NCI-H146 treated with DMSO at 0.1 percent for 48 hours (cell line): Measurements from ENCODE around the gene CACNA1B.

Experiments
- DNase-seq: peaks from one replicate; lab custom pipeline; 2025; ENCODE audit not compliant: unreplicated experiment; lab: John Stamatoyannopoulos, UW

Gene CACNA1B

DNA sequence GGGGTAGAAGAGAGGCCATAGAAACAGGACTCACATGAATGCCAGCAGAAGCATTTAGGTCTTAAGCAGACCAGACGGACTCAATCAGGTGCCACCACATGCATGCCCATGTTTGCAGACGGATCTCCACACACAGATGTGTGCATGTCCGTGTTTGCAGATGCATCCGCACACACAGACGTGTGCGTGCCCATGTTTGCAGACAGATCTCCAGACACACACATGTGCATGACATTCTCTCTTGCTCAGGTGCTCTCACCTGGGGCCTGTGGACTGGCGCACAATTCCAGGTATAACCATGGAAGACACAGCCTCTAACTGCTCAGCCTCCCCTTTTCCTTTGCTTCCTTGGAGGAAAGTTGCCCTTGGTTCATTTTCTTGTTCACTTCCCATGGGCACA is 148.3 kb downstream of the CACNA1B start:
- no peak for DNase-seq

DNA sequence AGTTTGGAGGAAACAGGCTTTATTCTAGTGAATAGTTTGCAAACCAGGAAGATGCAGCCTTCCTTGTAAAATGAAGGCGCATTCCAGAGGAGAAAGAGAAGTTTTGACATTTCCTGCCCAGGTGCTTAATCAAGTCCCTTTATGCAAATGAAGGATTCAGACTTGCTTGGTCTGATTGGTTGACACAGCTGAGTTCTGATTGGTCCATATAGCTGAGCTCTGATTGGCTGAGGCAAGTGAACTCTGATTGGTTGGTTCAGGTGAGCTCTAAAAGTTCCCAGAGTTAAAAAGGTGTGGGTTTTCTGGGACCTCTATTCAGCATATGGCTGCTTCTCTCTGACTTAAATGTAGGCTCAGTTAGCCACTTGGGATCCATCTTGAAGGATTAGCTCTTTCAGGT is 151.0 kb downstream of the CACNA1B start:
- DNase-seq = no peak

DNA sequence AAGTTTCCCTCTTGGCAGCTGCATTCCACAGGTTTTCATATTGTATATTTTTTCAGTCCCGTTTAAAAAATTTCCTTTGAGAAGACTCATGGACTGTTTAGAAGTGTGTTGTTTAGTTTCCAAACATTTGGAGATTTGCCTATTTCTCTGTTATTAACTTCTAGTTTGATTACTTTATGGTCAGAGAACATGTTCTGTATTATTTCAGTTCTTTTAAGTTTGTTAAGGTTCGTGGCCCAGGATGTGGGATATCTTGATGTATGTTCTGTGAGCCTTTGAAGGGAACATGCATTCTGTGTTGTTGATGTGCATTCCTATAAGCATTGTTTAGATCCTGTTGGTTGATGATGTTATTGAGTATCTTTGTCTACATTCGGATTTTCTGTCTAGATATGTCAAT is 153.6 kb downstream of the CACNA1B start:
- no peak for DNase-seq

DNA sequence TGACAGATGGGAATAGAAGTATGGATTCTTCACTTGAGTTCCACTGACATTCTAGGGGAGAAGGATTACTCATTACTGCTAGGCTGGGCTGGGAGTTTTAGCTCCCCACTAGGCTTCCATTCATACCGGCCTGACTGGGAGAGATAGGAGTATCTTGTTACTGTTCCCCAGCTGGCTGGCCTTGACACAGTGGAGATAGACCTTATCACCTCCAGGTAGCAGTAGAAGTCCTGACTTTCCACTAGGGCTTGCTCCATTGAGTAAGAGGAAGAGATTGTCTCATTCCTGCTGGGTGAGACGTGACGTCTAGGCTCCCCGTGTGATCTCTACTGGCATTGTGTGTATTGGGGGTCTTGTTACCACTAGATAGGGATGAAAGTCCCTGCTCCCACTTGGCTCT is 156.4 kb downstream of the CACNA1B start:
- DNase-seq = no peak

DNA sequence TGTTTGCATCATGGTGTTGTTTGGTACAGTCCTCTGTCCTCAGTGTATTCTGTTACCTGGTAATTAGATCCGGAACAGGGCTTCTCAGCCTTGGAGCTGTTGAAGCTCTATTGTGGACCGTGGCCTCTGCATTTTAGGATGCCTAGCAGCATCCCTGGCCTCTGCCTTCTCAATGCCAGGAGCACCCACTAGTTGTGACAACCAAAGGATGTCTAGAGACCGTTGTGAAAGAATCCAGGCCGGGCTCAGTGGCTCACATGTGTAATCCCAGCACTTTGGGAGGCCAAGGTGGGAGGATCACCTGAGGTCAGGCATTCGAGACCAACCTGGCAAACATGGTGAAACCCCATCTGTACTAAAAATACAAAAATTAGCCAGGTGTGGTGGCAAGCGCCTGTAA is 159.6 kb downstream of the CACNA1B start:
- DNase-seq = no peak

DNA sequence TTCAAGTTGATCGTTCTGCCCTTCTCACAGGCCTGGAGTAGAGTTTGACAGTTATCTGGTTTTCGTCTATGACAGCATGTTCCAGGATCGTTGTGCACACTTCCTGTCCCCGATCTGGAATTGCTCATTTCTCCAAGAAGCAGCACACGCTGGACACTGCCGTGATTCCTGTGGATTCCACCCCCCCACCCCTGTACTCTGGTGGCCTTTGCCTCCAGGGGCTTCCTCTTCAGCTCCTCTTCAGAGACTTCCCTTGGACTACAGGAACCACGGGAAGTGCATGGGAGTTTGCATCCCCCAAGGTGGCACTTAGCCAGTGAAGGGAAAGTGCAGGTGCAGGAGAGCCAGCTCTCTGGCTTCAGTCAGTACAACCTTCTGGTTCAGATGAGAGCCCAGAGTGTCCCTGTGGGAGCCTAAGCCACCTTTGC is 160.7 kb downstream of the CACNA1B start:
- no peak for DNase-seq

DNA sequence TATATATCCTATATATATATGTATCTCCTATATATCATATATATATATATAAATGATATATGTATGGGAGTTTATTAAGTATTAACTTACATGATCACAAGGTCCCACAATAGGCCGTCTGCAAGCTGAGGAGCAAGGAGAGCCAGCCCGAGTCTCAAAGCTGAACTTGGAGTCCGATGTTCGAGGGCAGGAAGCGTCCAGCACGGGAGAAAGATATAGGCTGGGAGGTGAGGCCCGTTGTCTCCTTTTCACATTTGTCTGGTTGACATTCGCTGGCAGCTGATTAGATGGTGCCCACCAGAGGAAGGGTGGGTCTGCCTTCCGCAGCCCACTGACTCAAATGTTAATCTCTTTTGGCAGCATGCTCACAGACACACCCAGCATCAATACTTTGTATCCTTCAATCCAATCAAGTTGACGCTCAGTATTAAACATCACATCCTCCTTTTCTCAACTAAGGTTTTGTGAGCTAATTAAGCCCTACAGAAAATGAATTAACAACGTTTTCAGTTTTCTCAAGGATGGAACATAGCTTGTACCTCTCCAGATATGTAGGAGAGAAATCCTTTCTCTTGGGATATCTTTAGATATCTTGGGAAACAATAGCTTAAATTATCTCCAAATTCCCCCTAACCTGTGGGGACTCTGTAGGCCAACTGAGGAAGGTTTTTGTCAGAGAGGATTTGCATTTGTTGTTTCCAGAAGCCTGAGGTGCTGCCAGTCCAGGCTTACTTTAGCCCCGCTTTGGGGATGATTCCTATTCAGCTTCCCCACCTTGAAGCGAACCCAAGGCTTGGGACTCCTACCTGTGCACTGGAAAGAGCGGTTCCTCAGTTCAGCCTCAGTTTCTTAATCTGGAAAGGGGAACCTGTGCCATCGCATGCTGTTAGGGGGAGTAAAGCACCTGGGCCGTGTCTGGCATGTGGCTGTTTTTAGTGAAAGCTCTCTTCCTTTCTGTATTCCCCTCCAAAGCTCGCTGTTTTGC is 163.2 kb downstream of the CACNA1B start:
- DNase-seq = no peak

DNA sequence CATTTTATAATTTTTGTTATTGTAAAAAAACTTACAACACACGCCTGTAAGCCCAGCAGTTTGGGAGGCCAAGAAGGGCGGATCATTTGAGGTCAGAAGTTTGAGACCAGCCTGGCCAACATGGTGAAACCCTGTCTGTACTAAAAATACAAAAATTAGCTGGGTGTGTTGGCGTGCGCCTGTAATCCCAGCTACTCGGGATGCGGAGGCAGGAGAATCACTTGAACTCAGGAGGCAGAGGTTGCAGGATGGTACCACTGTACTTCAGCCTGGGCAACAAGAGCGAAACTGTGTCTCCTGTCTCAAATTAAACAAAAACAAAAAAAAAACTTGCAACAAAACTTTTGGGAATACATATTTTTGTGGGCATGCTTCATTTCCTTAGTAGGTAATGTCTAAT is 164.6 kb downstream of the CACNA1B start:
- no peak for DNase-seq

DNA sequence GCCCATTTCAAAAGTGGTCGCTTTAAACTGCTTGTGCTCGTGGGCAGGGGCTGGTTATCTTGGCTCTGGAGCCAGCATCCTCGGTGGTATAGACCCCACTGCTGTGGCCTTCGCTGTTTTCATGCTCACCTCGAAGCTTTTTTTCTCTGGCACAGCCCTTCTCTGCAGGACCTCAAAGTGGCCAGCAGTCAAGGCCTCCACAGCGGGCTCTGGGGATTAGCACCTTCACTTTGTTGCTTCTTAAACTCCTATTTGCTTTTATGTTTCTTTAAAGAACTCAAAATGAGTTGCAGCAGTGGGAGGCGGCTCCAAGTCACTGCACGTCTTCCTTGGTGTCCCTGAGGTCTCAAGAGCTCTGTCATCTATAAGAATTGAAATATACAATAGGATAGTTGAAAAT is 165.1 kb downstream of the CACNA1B start:
- DNase-seq = no peak

DNA sequence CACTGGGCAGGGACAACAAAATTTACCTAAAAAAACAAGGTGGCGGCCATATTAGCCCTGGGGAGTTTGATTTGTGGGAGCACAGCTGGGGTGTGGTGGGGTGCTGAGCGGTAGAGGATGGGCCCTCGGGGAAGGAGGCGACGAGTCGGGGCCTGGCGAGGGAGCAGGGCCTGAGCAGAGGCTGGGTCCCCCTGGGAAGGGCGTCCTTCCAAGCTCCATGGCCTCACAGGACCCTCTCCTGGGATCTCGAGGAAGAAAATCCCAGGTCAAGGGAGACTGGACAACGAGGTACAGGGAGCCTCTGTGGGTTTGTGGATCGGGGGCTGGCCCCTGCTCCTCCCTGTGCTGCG is 165.5 kb downstream of the CACNA1B start:
- no peak for DNase-seq

DNA sequence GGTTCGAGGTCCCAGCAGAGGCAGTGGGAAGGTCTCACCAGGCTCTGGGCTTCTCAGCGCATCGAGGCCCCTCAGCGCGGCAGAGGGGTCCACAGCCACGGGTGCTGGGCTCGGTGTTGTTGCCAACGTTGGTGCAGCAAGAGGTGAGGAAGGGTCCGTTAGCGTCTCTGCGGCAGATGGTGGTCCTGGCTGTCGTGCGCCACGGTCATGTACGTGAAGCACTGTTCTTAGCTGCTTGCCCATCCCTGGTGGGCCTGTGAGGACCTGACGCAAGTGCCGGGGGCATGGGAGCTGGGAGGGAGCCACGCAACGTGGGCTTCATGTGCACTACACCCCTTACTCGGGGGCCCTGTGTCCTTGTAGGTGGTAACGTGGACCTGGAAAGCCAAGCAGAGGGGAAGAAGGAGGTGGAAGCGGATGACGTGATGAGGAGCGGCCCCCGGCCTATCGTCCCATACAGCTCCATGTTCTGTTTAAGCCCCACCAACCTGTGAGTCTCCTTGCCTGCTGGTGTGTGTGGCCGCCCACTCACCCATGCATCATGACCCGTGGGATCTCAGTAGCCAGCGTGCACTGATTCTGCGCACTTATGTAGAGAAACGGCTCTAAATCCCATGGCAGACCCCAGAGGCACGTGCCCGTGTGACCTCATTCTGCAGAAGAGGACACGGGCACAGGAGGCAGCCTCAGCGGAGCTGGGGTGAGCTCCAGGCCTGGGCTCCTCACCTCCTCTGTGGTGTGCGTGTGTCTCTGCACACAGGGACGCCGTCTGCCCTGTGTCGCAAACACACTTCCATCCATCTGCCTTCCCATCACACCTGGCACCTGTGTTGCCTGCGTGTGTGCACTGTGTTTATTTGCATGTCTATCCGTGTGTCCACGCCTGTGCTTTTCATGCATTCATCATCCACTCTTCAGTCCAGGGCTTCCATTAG is 166.1 kb downstream of the CACNA1B start:
- DNase-seq = no peak

DNA sequence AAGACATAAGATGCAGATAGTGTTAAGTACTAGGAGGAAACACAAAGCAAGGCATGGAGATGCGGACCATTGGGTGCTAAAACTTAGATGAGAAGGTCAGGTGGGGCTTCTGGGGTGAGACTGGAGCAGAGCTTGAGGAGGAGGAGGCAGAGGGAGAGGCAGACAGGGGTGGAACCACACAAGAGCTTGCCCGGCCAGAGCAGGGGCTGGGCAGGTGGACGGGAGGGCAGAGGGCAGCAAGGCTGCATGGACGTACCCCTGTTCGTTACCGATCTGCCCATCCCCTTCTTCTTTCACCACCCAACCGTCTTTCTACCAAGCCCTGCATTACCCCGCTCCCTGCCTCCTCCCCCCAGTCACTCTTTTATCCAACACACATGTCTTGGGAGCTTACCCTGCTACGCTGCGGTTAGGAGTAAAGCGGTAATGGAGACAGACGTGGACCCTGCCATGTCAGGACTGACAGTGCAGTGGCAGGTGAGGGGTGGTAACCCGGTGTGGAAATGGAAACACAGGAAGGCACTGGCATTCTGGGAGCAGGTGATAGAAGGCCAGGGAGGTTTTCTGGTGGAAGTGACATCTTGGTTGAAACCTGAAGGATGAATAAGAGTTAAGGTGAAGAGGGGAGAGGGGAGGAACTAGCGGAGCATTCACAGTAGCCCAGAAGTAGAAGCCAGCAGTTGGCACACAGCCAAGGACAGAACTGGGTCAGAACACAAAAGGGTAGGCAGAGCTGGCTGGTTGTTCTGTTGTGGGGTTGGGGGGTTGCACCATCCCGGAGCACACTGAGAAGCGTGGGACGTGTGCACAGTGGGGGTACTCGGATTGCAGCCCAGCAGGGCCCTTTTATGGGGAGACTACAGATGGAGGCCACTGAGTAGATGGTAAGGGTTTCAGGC is 167.2 kb downstream of the CACNA1B start:
- DNase-seq = no peak

DNA sequence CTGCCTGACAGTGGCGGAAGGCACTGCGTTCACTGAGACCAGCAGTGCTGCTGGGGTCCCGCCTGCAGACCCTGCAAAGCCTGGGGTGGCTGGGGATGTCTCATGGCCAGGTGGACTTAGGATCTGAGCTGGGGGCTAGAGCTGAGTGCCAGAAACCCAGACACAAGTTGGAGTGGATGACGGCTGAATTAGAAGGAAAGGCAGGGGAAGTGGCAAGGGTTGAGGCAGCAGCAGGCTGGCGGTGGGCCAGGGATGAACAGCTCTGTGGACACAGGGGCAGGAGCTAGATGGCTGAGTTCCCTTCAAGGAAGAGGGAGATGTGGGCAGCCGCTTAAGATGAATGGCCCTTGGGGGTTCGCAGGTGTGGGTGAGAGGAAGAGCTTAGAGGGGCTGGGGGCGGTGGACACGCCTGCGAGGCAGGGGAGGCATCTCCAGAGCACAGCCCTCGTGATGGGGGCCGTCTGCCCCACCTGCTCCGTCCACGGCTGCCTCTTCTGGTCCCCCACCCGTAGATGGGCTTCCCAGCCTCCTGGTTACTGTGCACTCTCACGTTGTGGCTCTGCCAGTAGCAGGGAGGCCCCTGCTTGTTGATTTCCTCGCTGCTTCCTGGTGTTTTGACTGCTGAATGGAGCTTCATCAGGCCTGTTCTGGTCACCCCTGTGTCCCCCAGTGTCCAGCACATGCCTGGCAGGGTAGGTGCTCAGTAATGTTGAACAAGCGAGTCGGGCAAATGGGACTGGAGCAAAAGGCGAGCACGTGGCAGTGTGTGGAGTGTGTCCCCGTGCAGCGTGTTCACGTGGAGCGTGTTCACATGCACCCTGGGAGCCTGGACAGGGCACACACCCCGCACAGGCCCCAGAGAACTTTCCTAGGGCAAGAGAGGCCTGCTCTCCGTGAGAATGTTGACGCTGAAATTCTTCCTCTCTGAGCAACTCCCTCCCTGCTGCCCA is 168.2 kb downstream of the CACNA1B start:
- no peak for DNase-seq

DNA sequence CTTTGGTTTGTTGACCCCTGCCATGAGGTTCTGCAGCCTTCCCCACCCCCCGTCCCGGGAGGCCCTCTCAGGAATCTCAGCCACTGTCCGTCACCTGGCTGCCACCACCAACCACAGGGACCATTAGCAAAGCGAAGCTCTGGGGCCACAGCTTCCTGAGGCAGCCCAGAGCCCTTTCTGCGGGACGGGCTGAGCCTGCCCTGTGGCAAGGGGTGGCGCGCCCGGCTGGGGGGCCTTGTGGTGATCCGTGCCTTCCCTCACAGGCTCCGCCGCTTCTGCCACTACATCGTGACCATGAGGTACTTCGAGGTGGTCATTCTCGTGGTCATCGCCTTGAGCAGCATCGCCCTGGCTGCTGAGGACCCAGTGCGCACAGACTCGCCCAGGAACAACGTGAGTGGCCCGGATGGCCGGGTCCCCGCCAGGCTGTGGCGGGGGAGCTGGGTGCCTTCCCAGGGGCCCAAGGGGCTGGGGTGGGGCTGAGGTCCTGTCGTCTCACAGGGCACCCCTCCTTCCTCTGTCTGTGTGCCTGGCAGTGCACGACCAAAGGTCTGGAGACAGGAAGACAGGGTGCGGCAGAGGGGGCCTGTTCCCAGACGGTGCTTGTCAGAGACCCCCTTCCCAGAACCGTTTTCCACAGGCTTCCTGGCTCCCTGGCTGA is 169.2 kb downstream of the CACNA1B start:
- DNase-seq = no peak

DNA sequence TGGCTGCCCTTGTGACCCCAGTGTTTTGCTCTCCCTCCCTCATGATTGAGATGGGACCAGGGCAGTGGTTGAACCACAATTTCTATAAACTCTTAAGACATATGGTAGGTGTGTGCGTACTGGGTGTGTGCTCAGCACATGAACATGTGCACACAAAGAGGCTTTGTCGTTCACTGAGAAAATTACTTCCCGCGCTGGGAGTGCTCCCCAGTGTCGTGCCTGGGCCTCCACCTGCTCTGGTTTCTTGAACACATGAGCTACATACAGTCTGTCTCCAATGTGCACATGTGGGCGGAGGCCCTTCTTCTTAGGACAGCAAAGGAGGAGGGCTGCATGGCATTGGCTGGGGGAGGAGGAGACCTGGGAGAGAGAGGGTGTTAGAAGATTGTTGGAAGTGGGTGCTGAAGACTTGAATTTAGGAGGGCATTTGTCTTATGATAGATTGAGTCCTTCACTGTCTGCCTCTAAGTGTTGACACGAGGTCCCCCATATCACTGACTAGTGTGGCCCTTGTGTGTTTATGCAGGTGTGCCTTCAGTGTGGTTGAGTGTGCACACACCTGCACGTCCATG is 170.0 kb downstream of the CACNA1B start:
- DNase-seq = no peak

DNA sequence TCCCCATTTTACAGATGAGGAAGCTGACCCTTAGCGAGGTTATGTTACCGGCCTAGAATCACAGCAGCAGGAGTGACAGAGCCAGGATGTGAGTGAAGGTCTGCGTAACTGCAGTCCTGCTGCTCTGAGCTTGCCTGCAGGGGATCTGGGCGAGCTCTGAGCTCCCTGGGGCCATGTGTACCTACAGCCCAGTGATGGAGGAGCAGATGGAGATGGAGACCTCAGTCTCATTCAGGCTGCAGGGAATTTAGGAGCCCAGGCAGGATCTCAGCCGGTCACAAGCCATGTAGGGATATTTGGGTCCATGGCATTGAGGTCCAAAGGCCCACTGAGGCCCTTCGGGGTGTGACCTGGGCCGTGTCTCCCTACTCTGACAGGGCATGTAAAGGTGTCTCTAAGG is 170.6 kb downstream of the CACNA1B start:
- no peak for DNase-seq

DNA sequence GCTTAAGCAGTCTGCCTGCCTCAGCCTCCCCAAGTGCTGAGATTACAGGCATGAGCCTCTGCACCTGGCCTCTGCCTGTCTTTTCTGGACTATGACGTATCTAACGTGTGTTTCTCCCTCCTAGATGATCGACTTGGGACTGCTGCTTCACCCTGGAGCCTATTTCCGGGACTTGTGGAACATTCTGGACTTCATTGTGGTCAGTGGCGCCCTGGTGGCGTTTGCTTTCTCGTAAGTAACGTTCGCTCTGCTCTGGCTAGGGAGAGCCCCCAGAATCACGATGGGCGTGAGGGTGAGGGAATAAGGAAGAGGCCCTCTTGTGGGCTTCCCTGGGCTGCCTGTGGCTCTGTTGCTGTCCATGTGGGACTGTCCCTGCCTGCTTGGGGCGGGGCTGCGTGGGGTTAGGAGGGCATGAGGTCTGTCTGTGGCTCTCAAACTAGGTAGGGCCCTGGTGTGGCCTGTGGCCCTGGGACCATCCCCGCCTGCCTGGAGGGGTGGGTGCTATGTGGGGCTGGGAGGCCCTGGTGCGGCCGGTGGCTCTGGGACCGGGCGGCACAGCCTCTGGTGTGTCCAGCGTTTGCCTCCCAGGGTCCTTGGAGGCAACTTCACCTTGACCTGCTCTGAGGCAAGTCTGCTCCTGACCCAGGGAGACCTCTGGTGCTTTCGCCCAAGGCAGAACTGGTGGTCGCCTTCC is 171.7 kb downstream of the CACNA1B start:
- DNase-seq = no peak

DNA sequence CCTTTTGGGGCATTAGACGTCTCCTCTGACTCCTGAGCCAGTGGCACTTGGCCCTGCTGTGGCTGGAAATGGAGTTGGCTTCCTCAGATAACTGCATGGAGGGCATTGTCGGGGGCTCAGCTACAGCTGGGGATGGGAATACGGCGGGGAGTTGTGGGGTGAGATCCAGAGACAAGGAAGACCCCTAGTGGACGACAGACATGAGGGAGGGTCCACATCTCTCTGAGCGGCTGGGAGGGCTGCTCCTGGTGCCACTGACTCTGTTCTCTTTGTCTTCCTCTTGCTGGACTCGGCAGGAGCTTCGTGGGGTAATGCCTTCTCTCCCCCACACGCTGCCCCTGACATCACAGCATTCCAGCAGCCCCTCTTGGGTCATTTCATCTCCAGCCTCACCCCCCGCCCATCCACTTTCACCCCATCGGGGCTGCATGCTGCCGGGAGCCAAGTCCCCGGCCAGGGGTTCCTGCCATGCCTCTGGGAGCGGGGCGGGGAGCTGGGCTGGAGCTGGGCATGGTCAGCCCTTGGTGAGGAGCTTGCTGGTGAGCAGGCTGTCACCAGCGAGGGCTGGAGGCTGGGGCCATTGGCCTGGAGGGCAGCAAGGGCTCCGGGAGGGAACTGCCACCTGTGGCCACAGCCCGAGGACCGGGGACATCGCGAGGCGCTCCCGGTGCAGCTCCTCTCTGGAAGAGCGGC is 172.3 kb downstream of the CACNA1B start:
- no peak for DNase-seq
